Epithelial cell of proximal tubule (primary cell): Measurements from ENCODE around the gene GRM5. TPM values are rescaled to one million over a fixed set of nuclear protein-coding genes. Genes with fewer than 3 reads are reported as not detected.

Experiments
- DNase-seq: peaks from one replicate; pipeline ENCODE4 v3.0.0-alpha.2; 2011; ENCODE audit warnings: low read depth
- H3K4me3 ChIP-seq: 2 replicates; pipeline ENCODE4 v1.5.1; 2011; ENCODE audit warnings: low read depth, mild to moderate bottlenecking, low read length
- CTCF ChIP-seq: conservative IDR thresholded peaks from 2 replicates; pipeline ENCODE4 v1.5.1; 2012; ENCODE audit warnings: low read depth, mild to moderate bottlenecking, low read length
- total RNA-seq: library from RNA; depleted of rRNA; stranded (reverse); fragments of >200 nt; gene quantifications from 2 replicates; pipeline ENCODE4 v1.2.3, GENCODE V29; 2015

Gene GRM5
- total RNA-seq, 1 donor from 2014 or later: 0.12 TPM

GRCh38 chr11:88552379-88553062 is 513.3 kb downstream of the GRM5 start:
- no peak for DNase-seq
- H3K4me3 ChIP-seq: no peak overlapping the region
- TF ChIP-seq CTCF: peak; percentile 89

- no peak overlapping the region for H3K4me3 ChIP-seq
- no peak for TF ChIP-seq CTCF
- no peak for DNase-seq
Observed at GRCh38 chr11:88544656-88545280, 521.0 kb downstream of the GRM5 start.

- DNase-seq: peak; percentile 63
- H3K4me3 ChIP-seq: no peak overlapping the region
- TF ChIP-seq CTCF: peak; percentile 100
Observed at GRCh38 chr11:88543902-88544655, 521.7 kb downstream of the GRM5 start.

- DNase-seq: no peak
- H3K4me3 ChIP-seq: no peak overlapping the region
- no peak for TF ChIP-seq CTCF
Observed at GRCh38 chr11:88541006-88541405, 524.8 kb downstream of the GRM5 start.

- TF ChIP-seq CTCF: no peak
- no peak overlapping the region for H3K4me3 ChIP-seq
- no peak for DNase-seq
Observed at GRCh38 chr11:88538098-88538497, 527.7 kb downstream of the GRM5 start.

GRCh38 chr11:88537613-88538012 is 528.2 kb downstream of the GRM5 start:
- no peak for TF ChIP-seq CTCF
- DNase-seq: no peak
- no peak overlapping the region for H3K4me3 ChIP-seq
